ENCODE data around the gene ATAD3A. TPM values are rescaled to one million over a fixed set of nuclear protein-coding genes. Genes with fewer than 3 reads are reported as not detected.
"Not testable (repeated sequence)": the region's sequence is repeated elsewhere in the genome, so short reads cannot be mapped to it uniquely, and the experiment has no call there.

Gene ATAD3A
- total RNA-seq, 3 donors from 2014 or later (not counting 1 experiment from before 2014, with no cell fraction given) = 17.3 to 37.3 (median 22.2) TPM

GRCh38 chr1:1482856-1483255 is 29.1 kb upstream of the ATAD3A start:
- Histone ChIP-seq H3K4me3 (ENCODE audit: low read length) (no peak overlapping the region), H3K9me3 (ENCODE audit: control insufficient read depth, insufficient read depth, low read length) (no peaks in the 10 kb centered on the region), H3K36me3 (ENCODE audit: control insufficient read depth, insufficient read depth, low read length) (peaks cover 24% of the 10 kb centered on the region), H3K27me3 (ENCODE audit: control insufficient read depth, insufficient read depth, low read length) (no peaks in the 10 kb centered on the region), H3K27ac (ENCODE audit: low read length) (no peak overlapping the region), H3K4me1 (ENCODE audit: control insufficient read depth, insufficient read depth, low read length) (no peaks in the 10 kb centered on the region)
- Mint-ChIP-seq H3K27me3 (ENCODE audit: low read depth in 2 of 2) (no peaks in the 10 kb centered on the region), H3K4me1 (peaks cover 0 to 6% of the 10 kb centered on the region in 2 donors), H3K36me3 (no peaks in the 10 kb centered on the region), H3K27ac (no peak overlapping the region), H3K9me3 (no peaks in the 10 kb centered on the region), H3K4me3 (no peak overlapping the region)
- WGBS (ENCODE audit: insufficient coverage) = 99% methylated on average over 13 of the region's 14 CpGs
- ATAC-seq (no peak), DNase-seq (no peak)
- TF ChIP-seq CTCF (IDR thresholded peaks at IDR 0.05) = no peak
- intact Hi-C loops (cut with micrococcal nuclease) = no loop called here

- 94% methylated on average over 16 of the region's 16 CpGs for WGBS (ENCODE audit: insufficient coverage)
- DNase-seq = no peak
- Mint-ChIP-seq H3K4me3 (no peak overlapping the region), H3K27me3 (ENCODE audit: low read depth in 2 of 2) (no peaks in the 10 kb centered on the region), H3K4me1 (peaks cover 0 to 6% of the 10 kb centered on the region in 2 donors), H3K27ac (no peak overlapping the region), H3K36me3 (no peaks in the 10 kb centered on the region), H3K9me3 (no peaks in the 10 kb centered on the region)
- H3K36me3 ChIP-seq (ENCODE audit: control insufficient read depth, insufficient read depth, low read length) = peaks cover 22% of the 10 kb centered on the region
- intact Hi-C loops (cut with micrococcal nuclease) = no loop called here
- H3K4me1 ChIP-seq (ENCODE audit: control insufficient read depth, insufficient read depth, low read length) = no peaks in the 10 kb centered on the region
- no peaks in the 10 kb centered on the region for H3K27me3 ChIP-seq (ENCODE audit: control insufficient read depth, insufficient read depth, low read length)
- no peak overlapping the region for H3K4me3 ChIP-seq (ENCODE audit: low read length)
- H3K9me3 ChIP-seq (ENCODE audit: control insufficient read depth, insufficient read depth, low read length) = no peaks in the 10 kb centered on the region
- TF ChIP-seq CTCF (IDR thresholded peaks at IDR 0.05) = no peak
- H3K27ac ChIP-seq (ENCODE audit: low read length) = no peak overlapping the region
- ATAC-seq = no peak
Measured at GRCh38 chr1:1483714-1484113, 28.2 kb upstream of the ATAD3A start.

GRCh38 chr1:1484976-1485750 is 26.8 kb upstream of the ATAD3A start:
- H3K9me3 ChIP-seq (ENCODE audit: control insufficient read depth, insufficient read depth, low read length); DNase-seq; H3K27ac Mint-ChIP-seq; H3K27me3 Mint-ChIP-seq (ENCODE audit: low read depth in 2 of 2); intact Hi-C loops (cut with micrococcal nuclease); H3K4me1 ChIP-seq (ENCODE audit: control insufficient read depth, insufficient read depth, low read length); H3K9me3 Mint-ChIP-seq; ATAC-seq; H3K4me3 Mint-ChIP-seq; H3K27ac ChIP-seq (ENCODE audit: low read length); H3K4me1 Mint-ChIP-seq; H3K4me3 ChIP-seq (ENCODE audit: low read length); H3K27me3 ChIP-seq (ENCODE audit: control insufficient read depth, insufficient read depth, low read length); H3K36me3 Mint-ChIP-seq: not testable (repeated sequence)
- 97% methylated on average over 35 of the region's 46 CpGs for WGBS (ENCODE audit: insufficient coverage)
- H3K36me3 ChIP-seq (ENCODE audit: control insufficient read depth, insufficient read depth, low read length) = peaks cover 21% of the 10 kb centered on the region

GRCh38 chr1:1485755-1486317 is 26.1 kb upstream of the ATAD3A start:
- DNase-seq; H3K4me1 Mint-ChIP-seq; H3K27me3 Mint-ChIP-seq (ENCODE audit: low read depth in 2 of 2); H3K36me3 Mint-ChIP-seq; H3K4me1 ChIP-seq (ENCODE audit: control insufficient read depth, insufficient read depth, low read length); H3K27ac ChIP-seq (ENCODE audit: low read length); intact Hi-C loops (cut with micrococcal nuclease); H3K9me3 ChIP-seq (ENCODE audit: control insufficient read depth, insufficient read depth, low read length); H3K27me3 ChIP-seq (ENCODE audit: control insufficient read depth, insufficient read depth, low read length); H3K4me3 ChIP-seq (ENCODE audit: low read length); H3K27ac Mint-ChIP-seq; H3K4me3 Mint-ChIP-seq; H3K9me3 Mint-ChIP-seq; ATAC-seq: not testable (repeated sequence)
- WGBS (ENCODE audit: insufficient coverage) = 98% methylated on average over 26 of the region's 31 CpGs
- peaks cover 25% of the 10 kb centered on the region for H3K36me3 ChIP-seq (ENCODE audit: control insufficient read depth, insufficient read depth, low read length)

Measured in natural killer cell (primary cell).